ENCODE data around the gene KIF23. TPM values are rescaled to one million over a fixed set of nuclear protein-coding genes. Genes with fewer than 3 reads are reported as not detected.

KIF23 gene
- total RNA-seq, 1 donor from 2014 or later = 1.5 TPM

- TF ChIP-seq CTCF (IDR thresholded peaks at IDR 0.05) = no peak
- CTCF ChIA-PET = no interaction called here
- H3K27ac Mint-ChIP-seq = no peak overlapping the region
- no peaks in the 10 kb centered on the region for H3K27me3 Mint-ChIP-seq
- POLR2A ChIA-PET = interaction anchor here (1.5 kb wide), 1 partner anchor 19 kb away, joined by 3 read pairs; the partner anchor contains the start of gene RPLP1
- H3K36me3 Mint-ChIP-seq (ENCODE audit: low read depth) = no peaks in the 10 kb centered on the region
- intact Hi-C loops (cut with micrococcal nuclease) = no loop called here
- DNase-seq (no peak), ATAC-seq (ENCODE audit: low read depth) (no peak)
- no peak overlapping the region for H3K4me3 Mint-ChIP-seq
- H3K4me1 Mint-ChIP-seq = no peaks in the 10 kb centered on the region
- no peaks in the 10 kb centered on the region for H3K9me3 Mint-ChIP-seq
Measured at GRCh38 chr15:69433831-69434230, 19.7 kb downstream of the KIF23 start.

GRCh38 chr15:69434238-69434637 is 20.1 kb downstream of the KIF23 start:
- no peak for DNase-seq
- Mint-ChIP-seq H3K27ac (no peak overlapping the region), H3K36me3 (ENCODE audit: low read depth) (no peaks in the 10 kb centered on the region), H3K9me3 (no peaks in the 10 kb centered on the region), H3K4me3 (no peak overlapping the region), H3K27me3 (no peaks in the 10 kb centered on the region), H3K4me1 (no peaks in the 10 kb centered on the region)
- POLR2A ChIA-PET = interaction anchor here (1.5 kb wide), 1 partner anchor 19 kb away, joined by 3 read pairs; the partner anchor contains the start of gene RPLP1
- intact Hi-C loops (cut with micrococcal nuclease) = no loop called here
- CTCF ChIA-PET = no interaction called here
- no peak for ATAC-seq (ENCODE audit: low read depth)
- no peak for TF ChIP-seq CTCF (IDR thresholded peaks at IDR 0.05)

DNA sequence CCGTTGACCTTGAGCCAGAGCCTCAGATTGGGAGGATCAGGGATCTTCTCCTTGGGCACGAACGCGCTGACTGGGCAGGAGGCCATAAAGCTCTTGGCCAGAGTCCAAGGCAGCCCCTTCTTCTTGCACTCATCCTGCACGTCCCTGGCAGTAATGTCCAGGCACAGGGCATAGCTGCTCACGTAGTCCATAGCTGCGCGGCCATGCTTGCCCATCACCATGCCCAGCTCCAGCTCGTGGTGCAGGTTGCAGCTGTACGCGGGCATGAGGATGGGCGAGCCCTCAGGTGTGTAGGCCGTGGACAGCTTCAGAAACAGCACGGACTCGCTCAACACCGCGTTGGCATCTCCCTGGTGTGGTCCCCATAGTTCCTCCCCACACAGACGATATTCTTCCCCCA is 20.5 kb downstream of the KIF23 start:
- POLR2A ChIA-PET = interaction anchor here (1.5 kb wide), 1 partner anchor 18 kb away, joined by 3 read pairs; the partner anchor contains the start of gene RPLP1
- no peaks in the 10 kb centered on the region for H3K9me3 Mint-ChIP-seq
- intact Hi-C loops (cut with micrococcal nuclease) = no loop called here
- TF ChIP-seq CTCF (IDR thresholded peaks at IDR 0.05) = no peak
- CTCF ChIA-PET = no interaction called here
- DNase-seq (no peak), ATAC-seq (ENCODE audit: low read depth) (no peak)
- H3K4me3 Mint-ChIP-seq = no peak overlapping the region
- no peak overlapping the region for H3K27ac Mint-ChIP-seq
- no peaks in the 10 kb centered on the region for H3K4me1 Mint-ChIP-seq
- H3K36me3 Mint-ChIP-seq (ENCODE audit: low read depth) = no peaks in the 10 kb centered on the region
- H3K27me3 Mint-ChIP-seq = no peaks in the 10 kb centered on the region

DNA sequence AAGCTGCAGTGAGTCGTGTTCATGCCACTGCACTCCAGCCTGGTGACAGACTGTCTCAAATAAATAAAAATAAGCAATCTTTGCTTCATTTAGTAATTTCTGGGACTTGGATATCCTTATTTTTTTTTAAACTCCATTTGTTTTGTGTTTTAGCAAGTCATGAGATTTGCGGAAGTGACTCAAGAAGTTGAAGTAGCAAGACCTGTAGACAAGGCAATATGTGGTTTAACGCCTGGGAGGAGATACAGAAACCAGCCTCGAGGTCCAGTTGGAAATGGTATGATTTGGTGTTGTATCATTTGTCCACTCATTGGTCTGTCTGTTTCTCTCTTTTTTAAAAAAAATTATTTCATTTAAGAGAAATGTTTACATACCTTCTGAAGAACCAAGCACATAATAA is 21.8 kb downstream of the KIF23 start:
- Mint-ChIP-seq H3K36me3 (ENCODE audit: low read depth) (no peaks in the 10 kb centered on the region), H3K27ac (no peak overlapping the region), H3K27me3 (no peaks in the 10 kb centered on the region), H3K4me1 (no peaks in the 10 kb centered on the region), H3K4me3 (no peak overlapping the region), H3K9me3 (no peaks in the 10 kb centered on the region)
- no peak for ATAC-seq (ENCODE audit: low read depth)
- no peak for TF ChIP-seq CTCF (IDR thresholded peaks at IDR 0.05)
- DNase-seq = no peak
- POLR2A ChIA-PET = interaction anchor here (0.9 kb wide), 1 partner anchor 321 kb away, joined by 3 read pairs; no protein-coding TSS in a partner anchor
- CTCF ChIA-PET = no interaction called here
- intact Hi-C loops (cut with micrococcal nuclease) = no loop called here

GRCh38 chr15:69436951-69437350 is 22.8 kb downstream of the KIF23 start:
- DNase-seq = no peak
- TF ChIP-seq CTCF (IDR thresholded peaks at IDR 0.05) = no peak
- H3K4me1 Mint-ChIP-seq = no peaks in the 10 kb centered on the region
- no peaks in the 10 kb centered on the region for H3K9me3 Mint-ChIP-seq
- no peaks in the 10 kb centered on the region for H3K27me3 Mint-ChIP-seq
- intact Hi-C loops (cut with micrococcal nuclease) = no loop called here
- no peak for ATAC-seq (ENCODE audit: low read depth)
- no peak overlapping the region for H3K4me3 Mint-ChIP-seq
- no peak overlapping the region for H3K27ac Mint-ChIP-seq
- POLR2A ChIA-PET = no interaction called here
- CTCF ChIA-PET = no interaction called here
- H3K36me3 Mint-ChIP-seq (ENCODE audit: low read depth) = no peaks in the 10 kb centered on the region

Data from activated B cell treated with CpG ODN at 0.5 μM for 24 hours (primary cell).